NB4 (cell line): ENCODE results near the gene ADARB2.
A peak's percentile ranks its signal among the peaks of the same experiment; 100 is the strongest.
"Not testable (repeated sequence)": the region's sequence is repeated elsewhere in the genome, so short reads cannot be mapped to it uniquely, and the experiment has no call there.

Experiments used
- DNase-seq: peaks from one replicate; pipeline ENCODE4 v3.0.0; 2010; ENCODE audit warnings: low read depth
- H3K4me3 ChIP-seq: one replicate; pipeline ENCODE4 v1.5.1; 2011; ENCODE audit warnings: mild to moderate bottlenecking, low read depth, low read length, moderate library complexity
- CTCF ChIP-seq: IDR thresholded peaks from one replicate; pipeline ENCODE4 v1.5.1; 2012; ENCODE audit warnings: low read depth, low read length
- MAX ChIP-seq: IDR thresholded peaks from 2 replicates; pipeline ENCODE4 v1.6.1; 2011; ENCODE audit warnings: low read depth, low read length
- MYC ChIP-seq: IDR thresholded peaks from 2 replicates; pipeline ENCODE4 v1.6.1; 2011; ENCODE audit warnings: low read depth, low read length
- POLR2A ChIP-seq: IDR thresholded peaks from 2 replicates; pipeline ENCODE4 v1.6.1; 2011; ENCODE audit warnings: mild to moderate bottlenecking; ENCODE audit not compliant: insufficient read length; ENCODE audit errors: extremely low read depth

The ADARB2 gene

GRCh38 chr10:1434912-1435692, 302.2 kb downstream of the ADARB2 start:
- TF ChIP-seq CTCF: no peak
- no peak for TF ChIP-seq MAX
- no peak for TF ChIP-seq MYC
- TF ChIP-seq POLR2A: no peak
- H3K4me3 ChIP-seq: no peak overlapping the region
- no peak for DNase-seq

- H3K4me3 ChIP-seq: no peak overlapping the region
- no peak for DNase-seq
- no peak for TF ChIP-seq MYC
- no peak for TF ChIP-seq MAX
- no peak for TF ChIP-seq CTCF
- no peak for TF ChIP-seq POLR2A
Observed at GRCh38 chr10:1434202-1434601, 303.1 kb downstream of the ADARB2 start.

GRCh38 chr10:1432161-1432560, 305.2 kb downstream of the ADARB2 start:
- no peak for DNase-seq
- no peak for TF ChIP-seq MYC
- no peak for TF ChIP-seq POLR2A
- TF ChIP-seq MAX: no peak
- TF ChIP-seq CTCF: no peak
- no peak overlapping the region for H3K4me3 ChIP-seq

GRCh38 chr10:1431229-1431628, 306.1 kb downstream of the ADARB2 start:
- H3K4me3 ChIP-seq: no peak overlapping the region
- DNase-seq: no peak
- no peak for TF ChIP-seq MYC
- TF ChIP-seq POLR2A: no peak
- TF ChIP-seq MAX: no peak
- TF ChIP-seq CTCF: no peak

- peak; percentile 4 for DNase-seq
- not testable (repeated sequence) for H3K4me3 ChIP-seq
Observed at GRCh38 chr10:1427521-1428186, 309.7 kb downstream of the ADARB2 start.

GRCh38 chr10:1426786-1427185, 310.5 kb downstream of the ADARB2 start:
- DNase-seq: no peak
- no peak overlapping the region for H3K4me3 ChIP-seq
- TF ChIP-seq POLR2A (no peak), MYC (no peak), CTCF (no peak), MAX (no peak)
